Fibroblast of skin of scalp (primary cell): ENCODE data around the gene CAMK2A. TPM values are rescaled to one million over a fixed set of nuclear protein-coding genes. Genes with fewer than 3 reads are reported as not detected.

Experiments
- DNase-seq: peaks from one replicate; pipeline ENCODE4 v3.0.0-alpha.2; 2013
- polyA plus RNA-seq, 2 experiments: library from polyadenylated mRNA; unstranded; fragments of 120-200 nt; gene quantifications; one replicate each; pipeline ENCODE4 v1.2.1, GENCODE V29; 2013; ENCODE audit not compliant: insufficient read length in 2 of 2

The CAMK2A gene
- 1.1 TPM for polyA plus RNA-seq (2013, experiment 1 of 2; ENCODE audit: insufficient read length)
- 2.6 TPM for polyA plus RNA-seq (2013, experiment 2 of 2; ENCODE audit: insufficient read length)

- DNase-seq = no peak
Observed at GRCh38 chr5:150289551-150290390, at the start of gene CAMK2A. TSS of gene CAMK2A (minus strand) at chr5:150289773. CDS start at chr5:150289625, 148 bp downstream.

DNA sequence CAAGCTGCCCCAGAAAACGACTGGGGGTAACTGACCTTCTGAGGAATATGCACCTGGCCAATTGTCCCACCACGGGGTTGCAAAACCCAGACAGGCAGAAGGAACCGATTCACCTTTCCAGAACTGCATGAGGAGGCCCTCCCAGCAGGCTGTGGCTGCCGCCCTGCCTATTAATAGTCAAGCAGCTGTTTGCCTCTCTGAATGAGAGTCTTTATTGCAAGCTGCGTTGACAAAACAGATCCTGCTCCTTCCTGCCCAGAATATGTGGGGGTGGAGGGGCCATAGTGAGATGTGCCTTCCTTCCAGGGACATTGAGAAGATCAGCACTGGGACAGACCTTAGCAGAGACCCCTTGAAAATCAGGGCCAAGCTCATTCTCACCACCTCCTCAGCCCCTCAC is 49.6 kb upstream of the CAMK2A start:
- DNase-seq = no peak

DNA sequence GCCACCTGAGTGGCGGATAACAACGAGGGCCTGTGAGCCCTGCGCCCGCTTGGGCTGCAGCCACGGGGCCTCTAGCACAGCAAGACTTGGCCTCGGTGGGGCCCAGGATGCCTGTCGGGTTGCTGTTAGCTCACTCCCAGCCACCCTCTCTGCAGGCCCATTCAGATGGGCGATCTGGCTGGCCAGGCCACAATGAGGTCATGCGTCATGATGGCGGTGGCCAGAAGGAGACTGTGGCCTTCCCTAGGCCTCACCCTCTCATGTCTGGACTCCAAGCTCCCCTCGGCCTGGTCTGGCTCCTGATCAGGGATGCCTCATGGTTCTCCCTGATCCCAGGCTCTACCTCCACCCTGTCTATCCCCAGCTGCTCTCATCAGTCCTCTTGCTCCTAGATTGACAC is 49.0 kb upstream of the CAMK2A start:
- no peak for DNase-seq

- no peak for DNase-seq
Observed at GRCh38 chr5:150335778-150336177, 46.2 kb upstream of the CAMK2A start.

GRCh38 chr5:150333400-150333799 is 43.8 kb upstream of the CAMK2A start:
- no peak for DNase-seq

GRCh38 chr5:150329881-150330876 is 40.6 kb upstream of the CAMK2A start:
- no peak for DNase-seq

DNA sequence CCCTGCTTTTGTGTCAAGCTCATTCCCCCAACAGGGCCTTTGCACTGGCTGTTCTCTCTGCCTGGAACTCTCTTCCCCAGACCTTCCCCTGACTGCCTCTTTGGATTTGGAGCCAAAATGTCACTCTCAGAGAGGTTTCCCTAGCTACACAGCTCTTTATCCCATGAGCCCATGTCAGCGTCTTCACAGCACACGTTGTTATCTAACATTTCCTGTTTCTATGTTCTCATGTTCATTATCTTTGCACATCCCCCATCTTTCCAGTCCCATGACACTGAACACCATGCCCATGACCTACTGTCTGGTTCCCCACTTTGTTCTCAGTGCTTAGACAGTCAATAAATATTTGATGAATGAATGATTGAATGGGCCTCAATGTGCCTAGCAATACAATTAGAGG is 39.5 kb upstream of the CAMK2A start:
- DNase-seq = no peak

- DNase-seq = no peak
Observed at GRCh38 chr5:150328515-150328914, 38.9 kb upstream of the CAMK2A start.

- DNase-seq = no peak
Observed at GRCh38 chr5:150327139-150327538, 37.6 kb upstream of the CAMK2A start.

GRCh38 chr5:150326707-150327106 is 37.1 kb upstream of the CAMK2A start:
- no peak for DNase-seq

DNA sequence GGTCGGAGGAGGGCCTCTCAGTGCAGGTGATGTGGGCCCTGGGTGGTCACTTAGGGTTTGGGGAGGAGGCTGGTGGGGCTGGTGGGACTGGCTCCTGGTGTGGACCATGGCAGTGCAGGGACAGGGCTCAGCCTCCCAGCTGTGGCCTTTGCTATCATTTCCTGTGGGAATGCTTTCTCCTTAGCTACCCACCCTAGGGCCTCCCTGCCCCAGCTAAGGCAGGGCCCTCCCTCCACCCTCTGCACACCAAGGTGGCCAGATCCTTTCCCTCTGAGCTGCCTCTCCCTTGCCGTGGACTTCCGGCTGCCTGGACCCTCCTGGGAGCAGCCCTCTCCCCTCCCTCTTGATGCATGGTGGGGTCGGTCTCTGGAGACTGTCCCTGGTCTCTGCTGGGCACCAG is 35.9 kb upstream of the CAMK2A start:
- DNase-seq = no peak

GRCh38 chr5:150323819-150324218 is 34.2 kb upstream of the CAMK2A start:
- DNase-seq = no peak

- DNase-seq = no peak
Observed at GRCh38 chr5:150323092-150323491, 33.5 kb upstream of the CAMK2A start.

DNA sequence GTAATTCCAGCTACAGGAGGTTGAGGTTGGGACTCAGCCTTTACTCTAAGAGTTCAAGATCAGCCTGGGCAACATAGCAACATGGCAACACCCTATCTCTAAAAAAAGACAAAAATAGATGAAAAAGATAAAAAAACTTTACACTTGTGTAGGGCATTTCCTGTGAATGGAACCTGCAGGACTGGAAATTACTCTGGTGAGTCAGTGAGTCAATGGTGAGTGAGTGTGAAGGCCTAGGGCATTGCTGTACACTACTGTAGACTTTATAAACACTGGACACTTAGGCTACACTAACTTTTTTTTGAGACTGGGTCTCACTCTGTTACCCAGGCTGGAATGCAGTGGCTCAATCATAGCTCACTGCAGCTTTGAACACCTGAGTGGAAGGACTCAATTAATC is 32.6 kb upstream of the CAMK2A start:
- no peak for DNase-seq

DNA sequence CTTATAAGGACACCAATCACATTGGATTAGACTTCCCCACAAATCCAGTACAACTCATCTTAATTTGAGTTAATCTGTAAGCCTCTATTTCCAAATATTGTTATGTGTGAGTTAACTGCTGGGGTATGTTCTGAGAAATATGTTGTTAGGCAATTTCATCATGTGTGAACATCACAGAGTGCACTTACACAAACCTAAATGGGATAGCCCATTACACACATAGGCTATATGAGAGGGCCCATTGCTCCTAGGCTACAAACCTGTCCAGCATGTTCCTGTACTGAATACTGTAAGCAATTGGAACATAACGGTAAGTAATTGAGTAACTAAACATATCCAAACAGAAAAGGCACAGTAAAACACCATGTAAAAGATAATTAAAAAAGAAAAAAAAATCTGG is 32.2 kb upstream of the CAMK2A start:
- DNase-seq = no peak

DNA sequence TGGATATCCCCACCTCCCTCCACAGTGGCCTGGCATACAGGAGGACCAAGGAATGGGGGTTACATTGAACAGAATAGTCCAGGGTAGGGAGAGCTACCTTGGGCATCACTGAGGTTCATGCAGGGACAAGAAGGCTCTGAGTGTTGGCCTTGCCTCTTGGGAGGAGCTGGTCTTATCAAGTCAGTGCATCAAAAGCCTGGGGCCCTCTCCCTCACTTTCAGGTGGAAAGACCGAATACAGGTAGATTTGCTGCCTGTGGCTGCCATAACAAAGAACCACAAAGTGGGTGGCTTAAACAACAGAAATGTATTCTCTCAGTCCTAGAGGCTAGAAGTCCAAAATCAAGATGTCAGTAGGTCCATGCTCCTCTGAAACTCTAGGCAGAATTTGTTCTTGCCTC is 31.6 kb upstream of the CAMK2A start:
- no peak for DNase-seq

GRCh38 chr5:150320044-150320613 is 30.6 kb upstream of the CAMK2A start:
- peak; percentile 73 for DNase-seq

DNA sequence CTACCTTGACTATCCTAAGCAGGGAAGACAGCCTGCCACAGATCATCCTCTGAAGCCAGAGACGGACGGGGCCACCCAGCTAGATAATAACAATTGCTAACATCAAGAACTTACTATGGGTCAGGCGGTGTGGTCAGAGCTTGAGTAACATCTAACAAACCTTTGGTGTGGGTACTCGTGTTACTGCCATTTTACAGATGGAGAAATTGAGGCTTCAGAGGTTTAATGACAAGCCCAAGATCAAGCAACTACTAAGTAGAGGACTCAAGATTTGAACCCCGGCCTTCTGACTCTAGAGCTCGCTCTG is 29.9 kb upstream of the CAMK2A start:
- DNase-seq = no peak

GRCh38 chr5:150318613-150319483 is 29.3 kb upstream of the CAMK2A start:
- DNase-seq = no peak

GRCh38 chr5:150317048-150318003 is 27.8 kb upstream of the CAMK2A start:
- peak; percentile 89 for DNase-seq

- no peak for DNase-seq
Observed at GRCh38 chr5:150316320-150316719, 26.7 kb upstream of the CAMK2A start.
